GM12878 (cell line): Measurements from ENCODE around the gene SLC25A45. TPM values are rescaled to one million over a fixed set of nuclear protein-coding genes. Genes with fewer than 3 reads are reported as not detected.

Experiments used
- ATAC-seq: fragments of 200-7000 bp; cut with Tn5 transposase; 3 replicates; pipeline ENCODE4 v1.9.1; 2020; ENCODE audit warnings: mild to moderate bottlenecking, moderate library complexity
- BruUV-seq: library from RNA; stranded (reverse); fragments of 400-500 nt; replicated peaks from 2 replicates; lab custom pipeline; 2021; lab: Mats Ljungman, UMichigan
- CTCF ChIA-PET: fragments of 300-600 bp; sonication (Branson Sonifier 250); formaldehyde crosslinking; extraction: SDS; loops from one replicate; lab custom pipeline; 2021; ENCODE audit warnings: inconsistent platforms; lab: Yijun Ruan, JAX
- POLR2A ChIA-PET: fragments of 350-600 bp; formaldehyde crosslinking; extraction: SDS; loops from one replicate; lab custom pipeline; 2021; ENCODE audit warnings: inconsistent platforms; lab: Charles Lee
- RAD21 ChIA-PET: fragments of 300-600 bp; sonication (Branson Sonifier 250); formaldehyde crosslinking; loops from one replicate; lab custom pipeline; 2023; ENCODE audit warnings: antibody characterized with exemption; ENCODE audit not compliant: unreplicated experiment; lab: Charles Lee
- SMC1A ChIA-PET: fragments of 300-600 bp; sonication (Branson Sonifier 250); formaldehyde crosslinking; loops from one replicate; lab custom pipeline; 2023; ENCODE audit not compliant: unreplicated experiment, uncharacterized antibody; lab: Charles Lee
- DNase-seq: peaks from one replicate; pipeline ENCODE4 v3.0.0-alpha.2; 2011; ENCODE audit warnings: low read depth, low spot score
- FAIRE-seq: peaks from 3 replicates; lab custom pipeline; 2011; peaks lifted over from hg19 to GRCh38; lab: Jason Lieb, UNC
- H2AFZ ChIP-seq: 2 replicates; pipeline ENCODE4 v1.6.0; 2011; ENCODE audit warnings: low read depth, low read length, control low read depth; ENCODE audit not compliant: control insufficient read depth
- H3K27ac ChIP-seq: 2 replicates; pipeline ENCODE4 v1.5.1; 2011; ENCODE audit warnings: control low read depth; ENCODE audit not compliant: control insufficient read depth, insufficient read depth
- H3K27me3 ChIP-seq, 2 experiments: replicated peaks in 1 of 2; 2 replicates each; pipeline versions ENCODE4 v1.6.0 to v1.6.1; 2011; ENCODE audit warnings: low read length in 1 of 2; ENCODE audit not compliant: control insufficient read depth in 2 of 2, insufficient read depth in 2 of 2
- H3K36me3 ChIP-seq, 2 experiments: 2 replicates each; pipeline ENCODE4 v1.5.1; 2011; ENCODE audit warnings: low read length in 1 of 2; ENCODE audit not compliant: control insufficient read depth in 2 of 2, insufficient read depth in 2 of 2
- H3K4me1 ChIP-seq: 2 replicates; pipeline ENCODE4 v1.6.1; 2011; ENCODE audit warnings: mild to moderate bottlenecking, low read length, moderate library complexity, mixed read lengths; ENCODE audit not compliant: control insufficient read depth, insufficient read depth
- H3K4me2 ChIP-seq: 2 replicates; pipeline ENCODE4 v1.6.0; 2011; ENCODE audit warnings: control low read depth; ENCODE audit not compliant: control insufficient read depth, insufficient read depth
- H3K4me3 ChIP-seq: fragments of 200-600 bp; sonication (generic); 2 replicates; pipeline ENCODE4 v1.5.1; 2016
- H3K79me2 ChIP-seq: 2 replicates; pipeline ENCODE4 v1.6.0; 2011; ENCODE audit warnings: low read length; ENCODE audit not compliant: control insufficient read depth, insufficient read depth
- H3K9ac ChIP-seq: 2 replicates; pipeline ENCODE4 v1.8.0; 2011; ENCODE audit warnings: low read length, control low read depth, mixed read lengths; ENCODE audit not compliant: control insufficient read depth, insufficient read depth
- H3K9me3 ChIP-seq: replicated peaks from 3 replicates; pipeline ENCODE4 v1.5.1; 2011; ENCODE audit warnings: mild to moderate bottlenecking, low read length; ENCODE audit not compliant: control insufficient read depth, insufficient read depth
- H4K20me1 ChIP-seq: 2 replicates; pipeline ENCODE4 v1.6.0; 2011; ENCODE audit not compliant: control insufficient read depth, insufficient read depth
- CHD1 ChIP-seq: IDR thresholded peaks from 2 replicates; pipeline ENCODE4 v1.6.1; 2012; ENCODE audit warnings: low read depth, low read length, improper control_type of control experiment
- EP300 ChIP-seq, 2 experiments: fragments of 150-350 bp in 1 of 2; IDR thresholded peaks; 2 replicates each; pipeline ENCODE4 v1.6.1; 2011 to 2012; ENCODE audit warnings: low read depth in 2 of 2, low read length in 2 of 2, borderline replicate concordance in 1 of 2, improper control_type of control experiment in 1 of 2, inconsistent platforms in 1 of 2; ENCODE audit not compliant: control insufficient read depth in 1 of 2
- MEF2A ChIP-seq: IDR thresholded peaks from 2 replicates; pipeline ENCODE4 v1.6.1; 2011; ENCODE audit warnings: low read depth, mild to moderate bottlenecking, low read length, moderate library complexity; ENCODE audit not compliant: insufficient read depth
- ZNF384 ChIP-seq: IDR thresholded peaks from 2 replicates; pipeline ENCODE4 v1.6.1; 2012; ENCODE audit warnings: low read depth, mild to moderate bottlenecking, low read length, improper control_type of control experiment, borderline replicate concordance
- WGBS: methylation state at CpG from one replicate; pipeline ENCODE4 v1.1.6; 2016; ENCODE audit warnings: low lambda C conversion rate; ENCODE audit not compliant: insufficient replicate concordance, insufficient coverage; ENCODE audit errors: missing lambda C conversion rate; 5-methylcytosine and 5-hydroxymethylcytosine counted together
- in situ Hi-C: fragments of 300-500 bp; cut with MboI; formaldehyde crosslinking; loops from 9 replicates; pipeline ENCODE4 v1.14.3; 2018; ENCODE audit warnings: mixed read lengths
- intact Hi-C: fragments of 100-400 bp; cut with micrococcal nuclease; formaldehyde crosslinking; loops from one replicate; pipeline ENCODE4 v1.14.2; 2022; ENCODE audit not compliant: unreplicated experiment
- polyA plus RNA-seq, 11 experiments: library from polyadenylated mRNA; depleted of rRNA in 4 of 11; unstranded in 6 of 11; stranded (reverse) in 5 of 11; fragments of >200 nt; fragmentation: Nextera tagmentation in 4 of 11; fragmentation: Illumina TruSeq in 1 of 11; extraction: Ambion mirVana in 4 of 11; extraction: Trizol in 1 of 11; gene quantifications; 1 replicate in 1 of 11; 2 replicates in 10 of 11; pipeline versions ENCODE4 v1.2.1 to v1.2.3, GENCODE V29; 2011 to 2016; ENCODE audit warnings: inconsistent platforms in 2 of 11, missing spikeins in 2 of 11, low read depth in 1 of 11
- total RNA-seq, 4 experiments: library from RNA; depleted of rRNA in 3 of 4; stranded (reverse); fragments of >200 nt in 3 of 4; fragmentation: Illumina TruSeq in 1 of 4; extraction: Trizol in 1 of 4; gene quantifications; 2 replicates each; pipeline versions ENCODE4 v1.2.1 to v1.2.3, GENCODE V29; 2013 to 2021
- TF ChIP-seq, protein P1 (sequence below): fragments of 450-650 bp; IDR thresholded peaks from 2 replicates; pipeline ENCODE4 v1.6.1; 2017; ENCODE audit warnings: mild to moderate bottlenecking, moderate library complexity

Gene SLC25A45
- total and polyA plus RNA-seq, 10 of the 15 experiments (the other 5 are each of a cell fraction or from before 2014, with no cell fraction given): 4.1 to 35.2 (median 20.3) TPM

- peaks cover 18% of the 10 kb centered on the region for H4K20me1 ChIP-seq
- DNase-seq (no peak), ATAC-seq (no peak), FAIRE-seq (no peak)
- WGBS: 0% methylated on average over 2 of the region's 2 CpGs
- H2AFZ ChIP-seq: no peak overlapping the region
- POLR2A ChIA-PET: interaction anchor here (0.6 to 13.6 kb wide), 24 partner anchors 10 to 217 kb away, joined by 3 to 323 read pairs (median 5); partner anchors contain the start of genes FRMD8, MALAT1 and SIPA1
- no peaks in the 10 kb centered on the region for H3K27me3 ChIP-seq
- H3K36me3 ChIP-seq: no peaks in the 10 kb centered on the region
- RAD21 ChIA-PET: interaction anchor here (0.5 to 15.3 kb wide), 12 partner anchors 10 to 167 kb away, joined by 3 to 282 read pairs (median 10); partner anchors contain the start of gene MALAT1
- in situ Hi-C loops: loop anchor here (10.0 kb wide), 1 partner anchor 556 kb away; no protein-coding TSS in a partner anchor
- H3K4me1 ChIP-seq: peaks cover 51% of the 10 kb centered on the region
- SMC1A ChIA-PET: interaction anchor here (1.0 to 12.7 kb wide), 14 partner anchors 12 to 192 kb away, joined by 3 to 232 read pairs (median 8); partner anchors contain the start of gene MALAT1
- no TSS peak for BruUV-seq
- peak overlapping the region; percentile 95 for H3K4me3 ChIP-seq
- H3K4me2 ChIP-seq: peak overlapping the region; percentile 100
- TF ChIP-seq CHD1 (0 out of 2 replicates have a peak, but pooled peaks have one; percentile 9), MEF2A (no peak)
- H3K9me3 ChIP-seq: no peaks in the 10 kb centered on the region
- H3K9ac ChIP-seq: peak overlapping the region; percentile 99
- peaks cover 94% of the 10 kb centered on the region for H3K79me2 ChIP-seq
- CTCF ChIA-PET: interaction anchor here (0.7 to 15.3 kb wide), 16 partner anchors 8 to 88 kb away, joined by 3 to 362 read pairs (median 4); partner anchors contain the start of gene MALAT1
- H3K27ac ChIP-seq: peak overlapping the region; percentile 100
- intact Hi-C loops: loop anchor here (5.0 kb wide), 1 partner anchor 37 kb away; no protein-coding TSS in a partner anchor
These were observed 38.1 kb upstream of the SLC25A45 start for GRCh38 chr11:65420506-65420905.

DNA sequence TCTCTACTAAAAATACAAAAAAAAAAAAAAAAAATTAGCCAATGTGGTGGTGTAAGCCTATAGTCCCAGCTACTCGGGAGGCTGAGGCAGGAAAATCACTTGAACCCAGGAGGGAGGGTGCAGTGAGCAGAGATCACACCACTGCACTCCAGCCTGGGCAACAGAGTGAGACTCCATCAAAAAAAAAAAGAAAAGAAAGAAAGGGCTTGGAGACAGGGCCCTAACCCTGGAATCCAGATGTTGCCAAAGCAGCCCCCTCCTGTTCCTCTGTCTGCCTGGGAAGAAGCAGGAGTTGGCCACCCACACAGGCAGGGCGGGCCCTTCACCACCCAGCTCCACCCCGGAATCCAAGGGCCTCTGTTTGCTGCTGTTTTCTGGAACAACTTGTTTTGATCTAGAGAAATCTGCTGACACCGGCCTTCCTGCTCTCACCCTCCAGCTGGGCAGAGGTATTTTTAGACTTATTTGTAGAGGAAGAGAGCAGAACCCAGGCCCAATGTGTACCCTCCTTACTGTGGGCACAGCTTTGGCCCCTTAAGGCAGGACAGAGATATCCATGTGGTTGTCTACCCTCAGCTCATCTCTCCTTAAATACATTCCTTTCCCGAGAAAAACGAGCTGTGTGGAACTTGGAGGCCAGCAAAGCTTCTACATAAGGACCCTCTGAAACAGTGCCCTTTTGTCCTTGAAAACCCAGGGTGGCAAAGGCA lies 37.5 kb upstream of the SLC25A45 start:
- H3K9ac ChIP-seq: peak overlapping the region; percentile 99
- no peaks in the 10 kb centered on the region for H3K9me3 ChIP-seq
- H3K79me2 ChIP-seq: peaks cover 88% of the 10 kb centered on the region
- H2AFZ ChIP-seq: no peak overlapping the region
- no peaks in the 10 kb centered on the region for H3K27me3 ChIP-seq
- H3K36me3 ChIP-seq: no peaks in the 10 kb centered on the region
- ChIA-PET POLR2A (interaction anchor here (0.6 to 13.6 kb wide), 34 partner anchors 10 to 218 kb away, joined by 3 to 323 read pairs (median 4); partner anchors contain the start of genes FRMD8, MALAT1, SCYL1 and SIPA1), RAD21 (interaction anchor here (0.5 to 15.3 kb wide), 17 partner anchors 10 to 168 kb away, joined by 3 to 282 read pairs (median 5); partner anchors contain the start of genes MALAT1 and SCYL1), SMC1A (interaction anchor here (1.0 to 12.7 kb wide), 16 partner anchors 10 to 193 kb away, joined by 3 to 232 read pairs (median 8); partner anchors contain the start of genes FAM89B and MALAT1), CTCF (interaction anchor here (0.7 to 15.3 kb wide), 18 partner anchors 9 to 88 kb away, joined by 3 to 362 read pairs (median 4); partner anchors contain the start of gene MALAT1)
- ATAC-seq: no peak
- DNase-seq: no peak
- H3K27ac ChIP-seq: peak overlapping the region; percentile 100
- H4K20me1 ChIP-seq: peaks cover 13% of the 10 kb centered on the region
- BruUV-seq: no TSS peak
- H3K4me2 ChIP-seq: peak overlapping the region; percentile 100
- WGBS: 0% methylated on average over 6 of the region's 6 CpGs
- intact Hi-C loops: loop anchor here (2.0 to 5.0 kb wide), 4 partner anchors 21 to 152 kb away; partner anchors contain the start of genes FAM89B and ZNRD2
- in situ Hi-C loops: loop anchor here (5.0 to 10.0 kb wide), 2 partner anchors 87 to 555 kb away; no protein-coding TSS in a partner anchor
- H3K4me3 ChIP-seq: peak overlapping the region; percentile 79
- FAIRE-seq: no peak
- H3K4me1 ChIP-seq: peaks cover 51% of the 10 kb centered on the region
- TF ChIP-seq, protein P1, sequence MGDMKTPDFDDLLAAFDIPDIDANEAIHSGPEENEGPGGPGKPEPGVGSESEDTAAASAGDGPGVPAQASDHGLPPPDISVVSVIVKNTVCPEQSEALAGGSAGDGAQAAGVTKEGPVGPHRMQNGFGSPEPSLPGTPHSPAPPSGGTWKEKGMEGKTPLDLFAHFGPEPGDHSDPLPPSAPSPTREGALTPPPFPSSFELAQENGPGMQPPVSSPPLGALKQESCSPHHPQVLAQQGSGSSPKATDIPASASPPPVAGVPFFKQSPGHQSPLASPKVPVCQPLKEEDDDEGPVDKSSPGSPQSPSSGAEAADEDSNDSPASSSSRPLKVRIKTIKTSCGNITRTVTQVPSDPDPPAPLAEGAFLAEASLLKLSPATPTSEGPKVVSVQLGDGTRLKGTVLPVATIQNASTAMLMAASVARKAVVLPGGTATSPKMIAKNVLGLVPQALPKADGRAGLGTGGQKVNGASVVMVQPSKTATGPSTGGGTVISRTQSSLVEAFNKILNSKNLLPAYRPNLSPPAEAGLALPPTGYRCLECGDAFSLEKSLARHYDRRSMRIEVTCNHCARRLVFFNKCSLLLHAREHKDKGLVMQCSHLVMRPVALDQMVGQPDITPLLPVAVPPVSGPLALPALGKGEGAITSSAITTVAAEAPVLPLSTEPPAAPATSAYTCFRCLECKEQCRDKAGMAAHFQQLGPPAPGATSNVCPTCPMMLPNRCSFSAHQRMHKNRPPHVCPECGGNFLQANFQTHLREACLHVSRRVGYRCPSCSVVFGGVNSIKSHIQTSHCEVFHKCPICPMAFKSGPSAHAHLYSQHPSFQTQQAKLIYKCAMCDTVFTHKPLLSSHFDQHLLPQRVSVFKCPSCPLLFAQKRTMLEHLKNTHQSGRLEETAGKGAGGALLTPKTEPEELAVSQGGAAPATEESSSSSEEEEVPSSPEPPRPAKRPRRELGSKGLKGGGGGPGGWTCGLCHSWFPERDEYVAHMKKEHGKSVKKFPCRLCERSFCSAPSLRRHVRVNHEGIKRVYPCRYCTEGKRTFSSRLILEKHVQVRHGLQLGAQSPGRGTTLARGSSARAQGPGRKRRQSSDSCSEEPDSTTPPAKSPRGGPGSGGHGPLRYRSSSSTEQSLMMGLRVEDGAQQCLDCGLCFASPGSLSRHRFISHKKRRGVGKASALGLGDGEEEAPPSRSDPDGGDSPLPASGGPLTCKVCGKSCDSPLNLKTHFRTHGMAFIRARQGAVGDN: peak; percentile 83
- TF ChIP-seq ZNF384 (peak; percentile 37; the same call in 1 of the 2 replicates), EP300 (IDR thresholded peaks at IDR 0.05; ENCODE audit: borderline replicate concordance in 1 of 2, control insufficient read depth in 1 of 2, low read depth in 2 of 2, low read length in 2 of 2) (no peak)
